Smooth muscle cell (in vitro differentiated cells): ENCODE results near the gene SEC23A. TPM values are rescaled to one million over a fixed set of nuclear protein-coding genes. Genes with fewer than 3 reads are reported as not detected.

Experiments used
- DNase-seq: peaks from one replicate; lab custom pipeline; 2025; ENCODE audit not compliant: unreplicated experiment; lab: John Stamatoyannopoulos, UW
- H2AFZ ChIP-seq: fragments of 200-600 bp; sonication (generic); 2 replicates; pipeline ENCODE4 v1.6.0; 2016; ENCODE audit warnings: antibody characterized with exemption, low read depth, mild to moderate bottlenecking
- H3F3A ChIP-seq: fragments of 200-600 bp; sonication (generic); 2 replicates; pipeline ENCODE4 v1.6.0; 2017; ENCODE audit warnings: antibody characterized with exemption, low read depth
- H3K27ac ChIP-seq: fragments of 200-600 bp; sonication (generic); 2 replicates; pipeline ENCODE4 v1.5.1; 2016; ENCODE audit warnings: low read depth, mild to moderate bottlenecking
- H3K27me3 ChIP-seq: fragments of 200-600 bp; sonication (generic); 2 replicates; pipeline ENCODE4 v1.6.1; 2016; ENCODE audit warnings: low read depth, mild to moderate bottlenecking
- H3K36me3 ChIP-seq: fragments of 200-600 bp; sonication (generic); 2 replicates; pipeline ENCODE4 v1.5.1; 2016; ENCODE audit warnings: low read depth
- H3K4me1 ChIP-seq: fragments of 200-600 bp; sonication (generic); 2 replicates; pipeline ENCODE4 v1.5.1; 2016; ENCODE audit warnings: low read depth
- H3K4me2 ChIP-seq: fragments of 200-600 bp; sonication (generic); 2 replicates; pipeline ENCODE4 v1.6.0; 2016; ENCODE audit warnings: mild to moderate bottlenecking
- H3K4me3 ChIP-seq: fragments of 200-600 bp; sonication (generic); 2 replicates; pipeline ENCODE4 v1.5.1; 2016; ENCODE audit warnings: mild to moderate bottlenecking
- H3K79me2 ChIP-seq: fragments of 200-600 bp; sonication (generic); 2 replicates; pipeline ENCODE4 v1.6.0; 2016; ENCODE audit warnings: low read depth, mild to moderate bottlenecking
- H3K9ac ChIP-seq: fragments of 200-600 bp; sonication (generic); 2 replicates; pipeline ENCODE4 v1.6.0; 2016; ENCODE audit warnings: low read depth
- H3K9me3 ChIP-seq: fragments of 200-600 bp; sonication (generic); replicated peaks from 2 replicates; pipeline ENCODE4 v1.5.1; 2016; ENCODE audit warnings: low read depth
- H4K20me1 ChIP-seq: fragments of 200-600 bp; sonication (generic); 2 replicates; pipeline ENCODE4 v1.6.0; 2016; ENCODE audit warnings: low read depth
- CTCF ChIP-seq: fragments of 200-600 bp; sonication (generic); IDR thresholded peaks from 2 replicates; pipeline ENCODE4 v1.5.1; 2017; ENCODE audit warnings: borderline replicate concordance, mild to moderate bottlenecking, antibody characterized with exemption; ENCODE audit not compliant: insufficient read depth, poor library complexity, severe bottlenecking
- WGBS: methylation state at CpG from one replicate; pipeline ENCODE4 v1.1.7; 2016; ENCODE audit warnings: low lambda C conversion rate; 5-methylcytosine and 5-hydroxymethylcytosine counted together
- polyA plus RNA-seq: library from polyadenylated mRNA; unstranded; fragments of >200 nt; fragmentation: Nextera tagmentation; extraction: Ambion mirVana; gene quantifications from 2 replicates; pipeline ENCODE4 v1.2.1, GENCODE V29; 2016
- total RNA-seq: library from RNA; depleted of rRNA; stranded (reverse); fragments of >200 nt; gene quantifications from 2 replicates; pipeline ENCODE4 v1.2.3, GENCODE V29; 2014

Gene SEC23A
- total and polyA plus RNA-seq, 2 experiments from 2014 or later = 151 to 220 TPM

- Histone ChIP-seq H3K36me3 (no peaks in the 10 kb centered on the region), H3K9me3 (no peaks in the 10 kb centered on the region), H3F3A (peaks cover 9% of the 10 kb centered on the region), H3K4me2 (no peak overlapping the region), H3K4me3 (no peak overlapping the region), H3K27ac (no peak overlapping the region), H3K4me1 (peaks cover 8% of the 10 kb centered on the region), H4K20me1 (no peaks in the 10 kb centered on the region), H3K79me2 (no peaks in the 10 kb centered on the region), H3K27me3 (no peaks in the 10 kb centered on the region), H2AFZ (no peak overlapping the region), H3K9ac (no peak overlapping the region)
- no peak for TF ChIP-seq CTCF
- DNase-seq = no peak
- 73% methylated on average over 8 of the region's 8 CpGs for WGBS
Observed at GRCh38 chr14:39005044-39005880, 97.8 kb downstream of the SEC23A start.

GRCh38 chr14:38999949-39000348, 103.1 kb downstream of the SEC23A start:
- Histone ChIP-seq H3K4me2 (no peak overlapping the region), H3F3A (no peaks in the 10 kb centered on the region), H3K79me2 (no peaks in the 10 kb centered on the region), H2AFZ (no peak overlapping the region), H3K36me3 (no peaks in the 10 kb centered on the region), H3K27me3 (no peaks in the 10 kb centered on the region), H4K20me1 (no peaks in the 10 kb centered on the region), H3K27ac (no peak overlapping the region), H3K4me3 (no peak overlapping the region), H3K4me1 (no peaks in the 10 kb centered on the region), H3K9me3 (no peaks in the 10 kb centered on the region), H3K9ac (no peak overlapping the region)
- 95% methylated on average over 1 of the region's 1 CpG for WGBS
- DNase-seq = no peak
- TF ChIP-seq CTCF = no peak

GRCh38 chr14:38994731-38995130, 108.3 kb downstream of the SEC23A start:
- H3F3A ChIP-seq = peaks cover 8% of the 10 kb centered on the region
- H3K79me2 ChIP-seq = no peaks in the 10 kb centered on the region
- no peaks in the 10 kb centered on the region for H3K27me3 ChIP-seq
- H4K20me1 ChIP-seq = no peaks in the 10 kb centered on the region
- no peaks in the 10 kb centered on the region for H3K36me3 ChIP-seq
- no peak overlapping the region for H3K9ac ChIP-seq
- no peak overlapping the region for H2AFZ ChIP-seq
- no peaks in the 10 kb centered on the region for H3K9me3 ChIP-seq
- H3K4me2 ChIP-seq = no peak overlapping the region
- no peak overlapping the region for H3K27ac ChIP-seq
- no peak overlapping the region for H3K4me3 ChIP-seq
- peaks cover 8% of the 10 kb centered on the region for H3K4me1 ChIP-seq
- no peak for DNase-seq
- 79% methylated on average over 3 of the region's 3 CpGs for WGBS
- TF ChIP-seq CTCF = no peak

GRCh38 chr14:38993981-38994380, 109.1 kb downstream of the SEC23A start:
- no peak for TF ChIP-seq CTCF
- 76% methylated on average over 2 of the region's 2 CpGs for WGBS

More at GRCh38 chr14:38993981-38994380, 109.1 kb downstream of the SEC23A start:
- Histone ChIP-seq H3K4me1 (peaks cover 8% of the 10 kb centered on the region), H3K27me3 (no peaks in the 10 kb centered on the region), H2AFZ (no peak overlapping the region), H3K9ac (no peak overlapping the region), H3K9me3 (no peaks in the 10 kb centered on the region), H3K36me3 (no peaks in the 10 kb centered on the region), H3K4me3 (no peak overlapping the region), H4K20me1 (no peaks in the 10 kb centered on the region), H3K4me2 (no peak overlapping the region), H3K79me2 (no peaks in the 10 kb centered on the region), H3F3A (peaks cover 8% of the 10 kb centered on the region), H3K27ac (no peak overlapping the region)
- DNase-seq = no peak
